ENCODE measurements around the gene MAP6. TPM values are rescaled to one million over a fixed set of nuclear protein-coding genes. Genes with fewer than 3 reads are reported as not detected.

The MAP6 gene
- total RNA-seq, 2 experiments from 2014 or later = 0.25 TPM

DNA sequence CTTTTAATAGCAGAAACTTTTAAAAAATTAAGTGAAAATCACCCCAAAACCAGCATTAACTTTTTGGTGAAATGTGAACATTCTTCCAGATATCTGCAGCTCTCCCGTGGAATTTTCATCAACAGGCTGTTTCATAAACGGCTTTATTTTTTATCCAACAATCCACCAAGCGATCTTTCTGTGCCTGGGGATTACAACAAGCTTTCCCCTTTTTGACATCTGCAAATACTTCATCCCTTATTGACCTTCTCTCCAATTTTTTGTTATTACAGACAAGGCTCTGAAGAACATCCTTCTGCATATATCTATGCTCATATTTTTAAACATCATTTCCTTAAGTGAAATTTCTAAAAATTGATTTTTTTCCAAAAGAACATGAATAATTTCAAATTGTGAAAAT lies 112.6 kb downstream of the MAP6 start:
- Mint-ChIP-seq H3K4me3 (no peak overlapping the region), H3K36me3 (ENCODE audit: low read depth) (no peaks in the 10 kb centered on the region), H3K9me3 (no peaks in the 10 kb centered on the region), H3K4me1 (peaks cover 8% of the 10 kb centered on the region), H3K27me3 (peaks cover 2% of the 10 kb centered on the region), H3K27ac (no peak overlapping the region)
- POLR2A ChIA-PET = no interaction called here
- no peak for DNase-seq
- CTCF ChIA-PET = no interaction called here

DNA sequence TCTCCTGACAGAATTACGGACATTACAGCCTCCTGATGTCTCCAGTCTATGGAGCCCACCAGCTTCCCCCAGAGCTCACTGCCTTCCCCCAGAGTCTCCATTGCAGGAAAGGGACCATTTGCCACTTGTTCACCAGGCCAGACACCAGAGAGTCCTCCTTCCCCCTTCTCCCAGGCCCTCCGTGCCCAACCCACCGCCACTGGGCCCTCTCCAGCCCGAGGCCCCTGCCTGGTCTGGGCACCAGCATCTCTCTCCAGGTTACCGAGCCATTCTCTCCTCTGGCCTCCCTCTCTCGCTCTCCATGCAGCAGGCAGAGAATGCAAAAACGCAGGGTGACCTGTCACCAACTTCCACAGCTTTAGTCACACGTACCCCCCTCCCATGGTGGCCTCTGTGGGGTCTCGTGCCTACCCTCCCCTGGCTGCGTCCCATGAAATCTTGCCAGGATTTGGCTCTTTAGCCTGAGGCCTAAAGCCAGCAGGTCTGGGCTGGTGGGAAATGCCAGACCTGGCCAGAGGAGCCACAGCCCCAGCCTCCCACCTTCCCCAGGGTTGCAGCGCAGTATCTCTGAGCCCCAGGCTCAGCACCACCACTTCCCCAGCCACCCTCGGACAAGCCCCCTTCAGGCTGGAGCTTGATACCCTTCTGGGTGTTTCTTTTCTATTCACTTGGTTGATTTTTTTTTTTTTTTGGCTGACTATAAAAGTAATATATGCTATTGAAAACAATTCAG lies 113.6 kb downstream of the MAP6 start:
- Mint-ChIP-seq H3K27me3 (peaks cover 2% of the 10 kb centered on the region), H3K4me1 (no peaks in the 10 kb centered on the region), H3K27ac (peak overlapping the region; percentile 57), H3K9me3 (no peaks in the 10 kb centered on the region), H3K36me3 (ENCODE audit: low read depth) (no peaks in the 10 kb centered on the region), H3K4me3 (no peak overlapping the region)
- ChIA-PET CTCF (interaction anchor here (0.6 to 2.2 kb wide), 3 partner anchors 22 to 1840 kb away, joined by 3 to 11 read pairs (median 3); no protein-coding TSS in a partner anchor), POLR2A (no interaction called here)
- DNase-seq = no peak

DNA sequence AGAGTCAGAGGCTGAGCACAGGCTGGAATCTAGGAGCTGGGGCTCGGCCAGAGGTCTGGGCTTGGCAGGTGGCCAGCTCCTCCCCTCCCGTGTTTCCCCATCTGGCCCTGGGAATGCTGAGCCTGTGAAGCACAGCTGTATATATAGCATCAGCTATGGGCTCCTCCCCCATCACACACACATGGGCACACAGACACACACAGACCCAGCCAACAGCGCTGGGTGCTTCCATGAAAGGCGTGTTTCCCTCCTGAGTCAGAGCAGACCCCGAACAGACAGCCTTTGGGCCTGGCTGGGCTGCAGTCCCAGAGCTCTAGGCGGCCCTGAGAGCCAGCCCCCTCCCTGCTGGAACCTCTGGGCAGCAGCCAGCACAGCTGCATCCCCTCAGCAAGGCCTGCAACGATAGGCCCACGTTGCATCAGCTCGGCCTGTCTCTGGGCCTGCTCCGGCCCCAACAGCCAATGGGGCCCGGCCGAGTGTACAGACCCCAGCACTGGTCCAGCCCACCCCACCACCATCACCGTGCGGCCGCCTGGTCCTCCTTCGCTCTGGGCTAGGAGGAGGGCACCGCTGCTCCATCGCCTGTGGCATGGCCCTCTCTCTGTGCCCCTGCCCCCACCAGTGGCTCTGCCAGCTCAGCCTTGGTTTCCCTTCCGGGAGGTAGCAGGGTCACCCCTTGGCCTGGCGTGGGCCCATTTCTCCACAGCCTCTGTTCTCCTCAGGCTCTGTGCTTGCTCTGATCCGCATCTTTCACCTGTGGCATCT lies 114.4 kb downstream of the MAP6 start:
- Mint-ChIP-seq H3K27ac (no peak overlapping the region), H3K36me3 (ENCODE audit: low read depth) (no peaks in the 10 kb centered on the region), H3K4me1 (no peaks in the 10 kb centered on the region), H3K9me3 (no peaks in the 10 kb centered on the region), H3K4me3 (no peak overlapping the region), H3K27me3 (peaks cover 2% of the 10 kb centered on the region)
- no peak for DNase-seq
- ChIA-PET POLR2A (no interaction called here), CTCF (interaction anchor here (0.6 to 2.2 kb wide), 5 partner anchors 21 to 146 kb away, joined by 3 to 11 read pairs (median 3); no protein-coding TSS in a partner anchor)

- POLR2A ChIA-PET = no interaction called here
- no peaks in the 10 kb centered on the region for H3K36me3 Mint-ChIP-seq (ENCODE audit: low read depth)
- CTCF ChIA-PET = interaction anchor here (0.8 to 2.2 kb wide), 4 partner anchors 9 to 109 kb away, joined by 3 to 11 read pairs (median 3); no protein-coding TSS in a partner anchor
Observed at GRCh38 chr11:75553889-75554257, 115.0 kb downstream of the MAP6 start.

DNA sequence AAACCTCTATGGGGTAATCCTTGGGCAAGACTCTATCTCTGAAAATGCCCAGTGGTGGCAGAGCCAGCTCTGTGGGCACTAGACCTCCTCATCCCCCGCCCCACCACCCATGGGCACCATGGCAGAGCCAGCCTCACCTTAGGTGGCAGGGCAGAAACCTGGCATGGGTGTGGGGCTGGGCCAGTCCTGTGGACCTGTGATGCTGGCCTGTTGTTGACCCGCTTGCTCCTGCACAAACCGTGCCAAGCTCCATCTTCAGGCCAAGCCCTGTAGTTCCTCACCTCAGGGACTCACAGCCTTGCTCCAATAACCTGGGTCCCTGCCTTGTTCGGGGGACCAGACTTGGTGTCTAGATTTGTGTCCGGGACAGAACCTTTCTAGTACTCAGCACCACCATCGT lies 115.7 kb downstream of the MAP6 start:
- Mint-ChIP-seq H3K4me3 (no peak overlapping the region), H3K27ac (no peak overlapping the region), H3K36me3 (ENCODE audit: low read depth) (no peaks in the 10 kb centered on the region), H3K9me3 (no peaks in the 10 kb centered on the region), H3K27me3 (peaks cover 2% of the 10 kb centered on the region), H3K4me1 (no peaks in the 10 kb centered on the region)
- no peak for DNase-seq
- ChIA-PET POLR2A (no interaction called here), CTCF (interaction anchor here (0.8 to 2.2 kb wide), 3 partner anchors 8 to 109 kb away, joined by 3 to 11 read pairs (median 3); no protein-coding TSS in a partner anchor)

More at GRCh38 chr11:75553889-75554257, 115.0 kb downstream of the MAP6 start:
- Mint-ChIP-seq H3K9me3 (no peaks in the 10 kb centered on the region), H3K4me1 (no peaks in the 10 kb centered on the region), H3K27me3 (peaks cover 2% of the 10 kb centered on the region), H3K4me3 (no peak overlapping the region), H3K27ac (no peak overlapping the region)
- no peak for DNase-seq

- Mint-ChIP-seq H3K4me3 (no peak overlapping the region), H3K27ac (no peak overlapping the region), H3K27me3 (peaks cover 2% of the 10 kb centered on the region), H3K36me3 (ENCODE audit: low read depth) (no peaks in the 10 kb centered on the region), H3K4me1 (no peaks in the 10 kb centered on the region), H3K9me3 (no peaks in the 10 kb centered on the region)
- ChIA-PET POLR2A (no interaction called here), CTCF (interaction anchor here (2.6 kb wide), 1 partner anchor 13 kb away, joined by 14 read pairs; the partner anchor contains the start of gene SERPINH1)
- no peak for DNase-seq
Observed at GRCh38 chr11:75549370-75549958, 119.4 kb downstream of the MAP6 start.

GRCh38 chr11:75548595-75549272 lies 120.1 kb downstream of the MAP6 start:
- H3K27me3 Mint-ChIP-seq = peaks cover 2% of the 10 kb centered on the region
- H3K4me3 Mint-ChIP-seq = no peak overlapping the region
- H3K9me3 Mint-ChIP-seq = no peaks in the 10 kb centered on the region
- H3K36me3 Mint-ChIP-seq (ENCODE audit: low read depth) = no peaks in the 10 kb centered on the region
- no peaks in the 10 kb centered on the region for H3K4me1 Mint-ChIP-seq
- ChIA-PET CTCF (interaction anchor here (0.5 to 2.6 kb wide), 4 partner anchors 12 to 1095 kb away, joined by 3 to 14 read pairs (median 3); partner anchors contain the start of gene SERPINH1), POLR2A (no interaction called here)
- H3K27ac Mint-ChIP-seq = no peak overlapping the region
- no peak for DNase-seq

DNA sequence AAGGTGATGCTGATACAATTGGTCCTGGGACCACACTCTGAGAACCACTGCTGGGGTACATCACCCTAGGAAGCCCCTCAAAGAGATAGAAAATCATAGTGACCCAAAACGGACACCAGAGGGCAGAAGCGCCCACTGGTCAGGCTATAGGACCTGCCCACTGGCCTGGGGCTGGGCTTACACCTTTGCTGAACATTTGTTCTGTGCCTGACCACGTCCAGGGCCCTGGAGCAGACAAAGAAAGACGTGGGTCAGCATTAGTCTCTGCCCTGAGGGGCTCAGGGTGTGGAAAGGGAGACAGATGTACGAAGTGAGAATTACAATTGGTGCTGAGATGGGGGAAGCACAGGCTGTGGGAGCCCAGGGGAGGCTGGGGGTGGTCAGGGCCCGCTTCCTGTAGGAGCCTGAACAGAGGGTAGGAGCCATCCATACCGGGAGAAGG lies 121.2 kb downstream of the MAP6 start:
- H3K36me3 Mint-ChIP-seq (ENCODE audit: low read depth) = no peaks in the 10 kb centered on the region
- peak; percentile 29 for DNase-seq
- no peak overlapping the region for H3K4me3 Mint-ChIP-seq
- no peak overlapping the region for H3K27ac Mint-ChIP-seq
- no peaks in the 10 kb centered on the region for H3K4me1 Mint-ChIP-seq
- POLR2A ChIA-PET = no interaction called here
- H3K27me3 Mint-ChIP-seq = peaks cover 2% of the 10 kb centered on the region
- CTCF ChIA-PET = interaction anchor here (0.9 to 2.6 kb wide), 2 partner anchors 15 to 176 kb away, joined by 3 to 14 read pairs; partner anchors contain the start of gene SERPINH1
- no peaks in the 10 kb centered on the region for H3K9me3 Mint-ChIP-seq

GRCh38 chr11:75547177-75547576 lies 121.7 kb downstream of the MAP6 start:
- CTCF ChIA-PET = interaction anchor here (1.6 kb wide), 1 partner anchor 14 kb away, joined by 6 read pairs; the partner anchor contains the start of gene SERPINH1

DNA sequence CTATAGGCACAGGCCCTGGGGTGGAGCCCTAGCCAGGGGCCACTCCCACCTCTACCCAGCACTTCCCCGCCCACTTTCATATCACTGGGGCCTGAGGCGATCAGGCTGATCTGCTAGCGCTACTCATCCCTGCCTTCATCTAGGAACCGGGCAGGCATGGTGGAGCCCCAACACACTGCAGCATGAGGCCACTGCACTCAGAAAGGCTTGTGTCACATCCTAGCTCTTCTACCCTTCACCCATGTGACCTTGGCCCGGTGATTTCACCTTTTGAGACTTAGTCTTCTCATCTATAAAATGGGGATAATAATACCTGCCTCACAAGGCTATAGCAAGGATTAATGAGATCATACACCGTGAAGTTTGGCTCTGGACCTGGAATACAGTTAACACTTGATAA lies 125.0 kb downstream of the MAP6 start:
- no peaks in the 10 kb centered on the region for H3K4me1 Mint-ChIP-seq
- H3K27me3 Mint-ChIP-seq = peaks cover 2% of the 10 kb centered on the region
- CTCF ChIA-PET = interaction anchor here (0.7 to 1.0 kb wide), 2 partner anchors 17 to 33 kb away, joined by 3 to 4 read pairs; no protein-coding TSS in a partner anchor
- no peak overlapping the region for H3K27ac Mint-ChIP-seq
- no peaks in the 10 kb centered on the region for H3K36me3 Mint-ChIP-seq (ENCODE audit: low read depth)
- POLR2A ChIA-PET = no interaction called here
- no peak overlapping the region for H3K4me3 Mint-ChIP-seq
- DNase-seq = no peak
- H3K9me3 Mint-ChIP-seq = no peaks in the 10 kb centered on the region

More at GRCh38 chr11:75547177-75547576, 121.7 kb downstream of the MAP6 start:
- Mint-ChIP-seq H3K9me3 (no peaks in the 10 kb centered on the region), H3K27ac (no peak overlapping the region), H3K4me1 (no peaks in the 10 kb centered on the region), H3K36me3 (ENCODE audit: low read depth) (no peaks in the 10 kb centered on the region), H3K27me3 (peaks cover 2% of the 10 kb centered on the region), H3K4me3 (no peak overlapping the region)
- POLR2A ChIA-PET = no interaction called here
- no peak for DNase-seq

- Mint-ChIP-seq H3K4me1 (peaks cover 16% of the 10 kb centered on the region), H3K9me3 (no peaks in the 10 kb centered on the region), H3K27me3 (peaks cover 2% of the 10 kb centered on the region), H3K4me3 (no peak overlapping the region), H3K27ac (no peak overlapping the region), H3K36me3 (ENCODE audit: low read depth) (no peaks in the 10 kb centered on the region)
- CTCF ChIA-PET = no interaction called here
- no peak for DNase-seq
- POLR2A ChIA-PET = no interaction called here
Observed at GRCh38 chr11:75542088-75542438, 126.8 kb downstream of the MAP6 start.
